ENCODE results near the gene PLEKHG4. TPM values are rescaled to one million over a fixed set of nuclear protein-coding genes. Genes with fewer than 3 reads are reported as not detected.

PLEKHG4 gene
- total and polyA plus RNA-seq, 12 donors, result 4.1 to 48.7 (median 11.2) TPM

DNA sequence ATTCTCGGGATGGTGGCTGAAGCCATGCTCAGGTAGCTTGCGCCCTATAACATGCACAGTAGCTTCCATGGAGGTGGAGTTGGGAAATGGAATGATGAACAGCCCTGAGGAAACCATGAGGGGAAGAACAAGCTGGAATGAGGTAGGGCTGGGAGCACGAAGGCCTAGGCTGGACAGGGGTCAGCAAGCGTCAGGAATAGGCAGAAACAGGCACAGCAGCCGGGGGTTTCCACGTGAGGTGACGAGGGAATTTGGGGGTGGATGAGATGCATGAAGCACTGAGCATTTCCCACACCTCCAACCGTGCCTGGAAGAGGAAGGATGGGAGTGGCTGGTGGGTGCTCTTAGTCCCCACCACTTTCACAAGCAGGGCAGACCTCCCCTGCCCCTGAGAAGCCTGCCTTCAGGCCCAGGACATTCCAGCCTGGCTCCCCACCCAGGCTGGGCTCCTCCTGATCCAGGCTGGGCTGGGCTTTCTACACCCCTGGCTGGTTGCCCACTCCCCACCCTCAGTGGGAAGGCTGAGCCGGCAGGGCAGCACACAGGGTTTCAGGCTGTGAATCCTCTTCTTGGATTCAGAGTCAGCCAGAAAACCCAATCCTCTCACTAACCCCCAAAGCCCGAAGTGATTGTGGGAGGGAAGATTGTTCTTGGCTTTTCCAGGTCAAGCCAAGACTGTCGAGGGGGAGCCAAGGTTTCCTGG lies 21.9 kb downstream of the PLEKHG4 start:
- WGBS, 4 donors, result 71 to 87% (median 84%) methylated on average over 9 to 11 of the region's 11 CpGs
- Histone ChIP-seq H3K9me3 (replicated peaks in 1 of 3) (no peaks in the 10 kb centered on the region), H3K4me1 (replicated peaks in 1 of 2) (no peaks in the 10 kb centered on the region), H3K27me3 (no peaks in the 10 kb centered on the region), H3K4me3 (no peak overlapping the region), H3K36me3 (replicated peaks in 1 of 2) (no peaks in the 10 kb centered on the region), H3K27ac (peak overlapping the region in 1 of 5 donors; percentile 69)
- TF ChIP-seq, protein P1, sequence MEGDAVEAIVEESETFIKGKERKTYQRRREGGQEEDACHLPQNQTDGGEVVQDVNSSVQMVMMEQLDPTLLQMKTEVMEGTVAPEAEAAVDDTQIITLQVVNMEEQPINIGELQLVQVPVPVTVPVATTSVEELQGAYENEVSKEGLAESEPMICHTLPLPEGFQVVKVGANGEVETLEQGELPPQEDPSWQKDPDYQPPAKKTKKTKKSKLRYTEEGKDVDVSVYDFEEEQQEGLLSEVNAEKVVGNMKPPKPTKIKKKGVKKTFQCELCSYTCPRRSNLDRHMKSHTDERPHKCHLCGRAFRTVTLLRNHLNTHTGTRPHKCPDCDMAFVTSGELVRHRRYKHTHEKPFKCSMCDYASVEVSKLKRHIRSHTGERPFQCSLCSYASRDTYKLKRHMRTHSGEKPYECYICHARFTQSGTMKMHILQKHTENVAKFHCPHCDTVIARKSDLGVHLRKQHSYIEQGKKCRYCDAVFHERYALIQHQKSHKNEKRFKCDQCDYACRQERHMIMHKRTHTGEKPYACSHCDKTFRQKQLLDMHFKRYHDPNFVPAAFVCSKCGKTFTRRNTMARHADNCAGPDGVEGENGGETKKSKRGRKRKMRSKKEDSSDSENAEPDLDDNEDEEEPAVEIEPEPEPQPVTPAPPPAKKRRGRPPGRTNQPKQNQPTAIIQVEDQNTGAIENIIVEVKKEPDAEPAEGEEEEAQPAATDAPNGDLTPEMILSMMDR (IDR thresholded peaks at IDR 0.05), result no peak
- TF ChIP-seq POLR2A (IDR thresholded peaks at IDR 0.05), result no peak
- intact Hi-C loops (cut with DNase I), result no loop called here
- DNase-seq, result peak in 1 of 7 donors; percentile 42

DNA sequence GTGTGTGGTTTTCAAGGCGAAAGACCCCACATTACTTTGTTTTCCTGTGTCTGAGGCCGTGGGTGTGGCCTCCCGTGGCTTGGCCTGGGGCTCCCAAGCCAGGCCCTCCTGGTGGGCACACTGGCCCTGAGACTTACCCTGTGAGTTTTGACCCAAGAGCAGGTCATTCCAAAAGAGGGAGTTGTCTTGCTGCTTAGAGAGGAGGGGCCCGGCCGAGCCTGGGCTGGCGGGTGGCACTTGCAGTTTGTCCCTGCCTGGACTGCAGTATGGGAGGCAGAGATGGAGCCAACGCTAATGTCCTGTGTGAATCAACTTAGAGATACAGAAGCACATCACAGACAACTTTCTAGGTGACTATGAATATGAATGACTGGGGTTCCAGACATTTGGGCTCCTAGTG lies 22.7 kb downstream of the PLEKHG4 start:
- Histone ChIP-seq H3K27ac (peak overlapping the region in 1 of 5 donors; percentile 46), H3K9me3 (replicated peaks in 1 of 3) (no peaks in the 10 kb centered on the region), H3K4me3 (no peak overlapping the region), H3K4me1 (replicated peaks in 1 of 2) (no peaks in the 10 kb centered on the region), H3K27me3 (no peaks in the 10 kb centered on the region), H3K36me3 (replicated peaks in 1 of 2) (no peaks in the 10 kb centered on the region)
- intact Hi-C loops (cut with DNase I), result no loop called here
- TF ChIP-seq, protein P1 (IDR thresholded peaks at IDR 0.05), result no peak
- TF ChIP-seq POLR2A (IDR thresholded peaks at IDR 0.05), result no peak
- 81 to 94% (median 90%) methylated on average over 3 to 7 of the region's 7 CpGs for WGBS, 4 donors
- DNase-seq, result no peak

DNA sequence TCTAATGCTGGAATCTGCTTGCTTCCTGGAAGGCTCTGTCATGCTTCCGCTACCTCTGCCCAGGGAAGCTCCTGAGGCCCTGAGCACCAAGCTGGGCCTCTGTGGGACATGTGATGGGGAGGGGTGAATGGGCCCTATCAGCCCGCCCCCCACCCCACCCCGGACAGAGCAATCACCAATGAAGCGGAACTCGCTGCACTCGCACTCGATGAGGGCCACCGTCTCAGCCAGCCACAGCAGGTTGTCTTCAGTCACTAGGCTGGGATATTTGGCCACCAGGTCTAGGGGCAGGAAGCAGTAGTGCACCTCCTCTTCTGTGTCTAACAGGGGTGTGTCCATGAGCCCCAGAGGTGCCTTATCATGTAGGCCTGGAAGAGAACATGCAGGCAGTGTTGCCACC lies 23.6 kb downstream of the PLEKHG4 start:
- Histone ChIP-seq H3K27ac (peak overlapping the region in 1 of 5 donors; percentile 46), H3K9me3 (replicated peaks in 1 of 3) (no peaks in the 10 kb centered on the region), H3K27me3 (no peaks in the 10 kb centered on the region), H3K4me3 (no peak overlapping the region), H3K36me3 (replicated peaks in 1 of 2) (no peaks in the 10 kb centered on the region), H3K4me1 (replicated peaks in 1 of 2) (no peaks in the 10 kb centered on the region)
- WGBS, 4 donors, result 87 to 100% (median 87%) methylated on average over 1 to 8 of the region's 8 CpGs; no CpG with 5 or more reads in 1 of the 4 donors
- intact Hi-C loops (cut with DNase I), result no loop called here
- no peak for TF ChIP-seq POLR2A (IDR thresholded peaks at IDR 0.05)
- TF ChIP-seq, protein P1 (IDR thresholded peaks at IDR 0.05), result no peak
- no peak for DNase-seq

DNA sequence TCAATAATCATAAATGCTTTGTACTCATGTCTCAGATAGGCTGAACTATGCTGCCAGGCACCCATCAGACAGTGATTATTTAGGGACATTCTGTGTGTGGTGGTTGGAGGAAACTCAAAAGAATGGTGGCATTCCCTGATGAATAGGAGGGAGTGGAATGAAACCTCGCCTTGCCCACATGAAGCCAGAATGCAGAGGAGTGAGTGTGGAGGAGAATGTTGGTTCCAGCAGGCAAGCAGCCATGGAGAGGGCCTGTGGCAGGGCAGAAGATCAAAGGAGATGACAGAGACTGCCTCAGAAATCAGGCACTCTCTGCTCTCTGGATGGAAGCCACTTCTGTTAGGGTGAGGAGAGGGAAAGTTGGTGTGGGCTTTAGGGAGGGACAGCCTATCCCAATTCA lies 24.7 kb downstream of the PLEKHG4 start:
- no peaks in the 10 kb centered on the region for H3K27me3 ChIP-seq
- intact Hi-C loops (cut with DNase I), result no loop called here
- no peaks in the 10 kb centered on the region for H3K9me3 ChIP-seq (replicated peaks in 1 of 3)
- H3K27ac ChIP-seq, result no peak overlapping the region
- 61 to 89% (median 77%) methylated on average over 1 of the region's 1 CpG for WGBS, 4 donors
- no peak for DNase-seq
- no peaks in the 10 kb centered on the region for H3K4me1 ChIP-seq (replicated peaks in 1 of 2)
- no peak for TF ChIP-seq POLR2A (IDR thresholded peaks at IDR 0.05)
- TF ChIP-seq, protein P1 (IDR thresholded peaks at IDR 0.05), result no peak
- H3K4me3 ChIP-seq, result no peak overlapping the region
- H3K36me3 ChIP-seq (replicated peaks in 1 of 2), result no peaks in the 10 kb centered on the region
